ENCODE data around the gene THSD4. TPM values are rescaled to one million over a fixed set of nuclear protein-coding genes. Genes with fewer than 3 reads are reported as not detected.
"Not testable (repeated sequence)": the region's sequence is repeated elsewhere in the genome, so short reads cannot be mapped to it uniquely, and the experiment has no call there.

THSD4 gene
- polyA plus RNA-seq, 1 donor (not counting 4 experiments of a cell fraction or from before 2014, with no cell fraction given) = 24.5 TPM

DNA sequence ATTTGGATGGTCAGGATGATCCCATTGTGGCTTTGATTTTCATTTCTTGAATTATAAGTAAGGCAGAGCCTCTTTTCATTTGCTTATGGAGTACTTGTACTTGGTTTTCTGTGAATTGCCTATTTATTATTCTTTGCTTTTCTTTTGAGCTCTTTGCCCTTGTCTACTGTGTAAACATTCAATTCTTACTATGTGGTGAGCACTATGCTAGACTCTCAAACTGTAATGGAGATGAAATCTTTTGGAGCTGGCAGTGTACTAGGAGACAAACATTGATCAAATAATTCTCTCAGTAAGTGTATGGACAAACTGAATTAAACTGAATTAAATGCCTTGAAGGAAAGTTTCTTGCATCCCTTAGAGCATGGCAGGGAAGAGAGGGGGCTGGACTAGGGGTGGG lies 608.1 kb downstream of the THSD4 start:
- DNase-seq (ENCODE audit: low read depth, low spot score) (no peak), FAIRE-seq (no peak)
- no peak overlapping the region for H2AFZ ChIP-seq (ENCODE audit: control insufficient read depth, low read length)
- no peaks in the 10 kb centered on the region for H3K79me2 ChIP-seq (ENCODE audit: control insufficient read depth, insufficient read depth, low read length)
- H3K4me2 ChIP-seq (ENCODE audit: control insufficient read depth, extremely low read depth, insufficient read depth, low read depth, low read length) = no peak overlapping the region
- H3K27me3 ChIP-seq (ENCODE audit: control insufficient read depth, extremely low read depth, insufficient read depth, low read length) = no peaks in the 10 kb centered on the region
- no peak overlapping the region for H3K27ac ChIP-seq (ENCODE audit: control insufficient read depth, insufficient read depth, low read length)
- H4K20me1 ChIP-seq (ENCODE audit: control insufficient read depth, extremely low read depth, insufficient read depth, low read length) = no peaks in the 10 kb centered on the region
- H3K4me3 ChIP-seq (ENCODE audit: control insufficient read depth in 2 of 3, extremely low read depth in 1 of 3, insufficient read depth in 2 of 3, low read depth in 1 of 3, low read length in 3 of 3) = no peak overlapping the region
- H3K4me1 ChIP-seq (ENCODE audit: control insufficient read depth, extremely low read depth, insufficient read depth, low read length) = peaks cover 3% of the 10 kb centered on the region
- H3K36me3 ChIP-seq (ENCODE audit: control insufficient read depth in 2 of 2, extremely low read depth in 1 of 2, insufficient read depth in 2 of 2, low read length in 2 of 2) = no peaks in the 10 kb centered on the region
- no peaks in the 10 kb centered on the region for H3K9me3 ChIP-seq (ENCODE audit: control insufficient read depth, low read depth, low read length)
- TF ChIP-seq, protein P1, sequence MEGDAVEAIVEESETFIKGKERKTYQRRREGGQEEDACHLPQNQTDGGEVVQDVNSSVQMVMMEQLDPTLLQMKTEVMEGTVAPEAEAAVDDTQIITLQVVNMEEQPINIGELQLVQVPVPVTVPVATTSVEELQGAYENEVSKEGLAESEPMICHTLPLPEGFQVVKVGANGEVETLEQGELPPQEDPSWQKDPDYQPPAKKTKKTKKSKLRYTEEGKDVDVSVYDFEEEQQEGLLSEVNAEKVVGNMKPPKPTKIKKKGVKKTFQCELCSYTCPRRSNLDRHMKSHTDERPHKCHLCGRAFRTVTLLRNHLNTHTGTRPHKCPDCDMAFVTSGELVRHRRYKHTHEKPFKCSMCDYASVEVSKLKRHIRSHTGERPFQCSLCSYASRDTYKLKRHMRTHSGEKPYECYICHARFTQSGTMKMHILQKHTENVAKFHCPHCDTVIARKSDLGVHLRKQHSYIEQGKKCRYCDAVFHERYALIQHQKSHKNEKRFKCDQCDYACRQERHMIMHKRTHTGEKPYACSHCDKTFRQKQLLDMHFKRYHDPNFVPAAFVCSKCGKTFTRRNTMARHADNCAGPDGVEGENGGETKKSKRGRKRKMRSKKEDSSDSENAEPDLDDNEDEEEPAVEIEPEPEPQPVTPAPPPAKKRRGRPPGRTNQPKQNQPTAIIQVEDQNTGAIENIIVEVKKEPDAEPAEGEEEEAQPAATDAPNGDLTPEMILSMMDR (optimal IDR thresholded peaks at IDR 0.05 in 1 of 3, IDR thresholded peaks at IDR 0.05 in 1 of 3, conservative IDR thresholded peaks at IDR 0.05 in 1 of 3; ENCODE audit: extremely low read depth in 1 of 3, insufficient read depth in 2 of 3, low read length in 3 of 3) = no peak
- TF ChIP-seq EZH2 (IDR thresholded peaks at IDR 0.05; ENCODE audit: low read length) = no peak
- no peak overlapping the region for H3K9ac ChIP-seq (ENCODE audit: control insufficient read depth, extremely low read depth, insufficient read depth, low read length)
- no peaks in the 10 kb centered on the region for H3K9me1 ChIP-seq (ENCODE audit: control insufficient read depth, extremely low read depth, insufficient read depth, low read length)
- dilution Hi-C loops (cut with MboI; ENCODE audit: extremely low pct_ligation_motif_present, low sequenced_read_pairs) = no loop called here

DNA sequence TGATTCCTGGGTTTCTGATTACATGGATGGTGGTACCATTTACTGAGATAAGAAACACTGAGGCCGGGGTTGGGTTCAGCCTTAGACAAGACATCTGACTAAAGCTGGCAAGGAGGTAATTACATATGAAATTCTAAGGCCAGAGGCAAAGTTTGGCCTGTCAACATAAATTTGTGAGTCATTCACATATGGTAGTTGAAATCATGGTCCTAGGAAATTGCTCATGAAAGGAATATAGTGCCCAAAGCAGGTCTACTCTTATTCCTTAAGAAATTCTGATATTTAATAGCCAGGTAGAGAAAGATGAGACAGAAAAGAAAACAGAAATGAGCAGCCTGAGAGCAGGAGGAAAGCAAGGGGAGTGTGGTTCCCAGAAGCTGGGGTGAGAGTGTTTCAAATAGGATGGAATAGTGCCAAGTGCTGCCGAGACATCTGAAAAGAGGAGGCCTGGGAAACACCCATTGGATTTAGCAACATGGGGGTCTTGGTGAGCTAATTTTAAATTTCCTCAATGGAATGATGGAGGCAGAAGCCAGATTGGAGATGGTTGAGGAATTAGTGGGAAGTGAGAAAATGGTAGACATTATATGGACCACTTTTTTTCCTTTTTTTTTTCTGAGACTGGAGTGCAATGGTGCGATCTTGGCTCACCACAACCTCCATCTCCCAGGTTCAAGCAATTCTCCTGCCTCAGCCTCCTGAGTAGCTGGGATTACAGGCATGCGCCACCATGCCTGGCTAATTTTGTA lies 610.1 kb downstream of the THSD4 start:
- not testable (repeated sequence) for H3K27me3 ChIP-seq (ENCODE audit: control insufficient read depth, extremely low read depth, insufficient read depth, low read length)

DNA sequence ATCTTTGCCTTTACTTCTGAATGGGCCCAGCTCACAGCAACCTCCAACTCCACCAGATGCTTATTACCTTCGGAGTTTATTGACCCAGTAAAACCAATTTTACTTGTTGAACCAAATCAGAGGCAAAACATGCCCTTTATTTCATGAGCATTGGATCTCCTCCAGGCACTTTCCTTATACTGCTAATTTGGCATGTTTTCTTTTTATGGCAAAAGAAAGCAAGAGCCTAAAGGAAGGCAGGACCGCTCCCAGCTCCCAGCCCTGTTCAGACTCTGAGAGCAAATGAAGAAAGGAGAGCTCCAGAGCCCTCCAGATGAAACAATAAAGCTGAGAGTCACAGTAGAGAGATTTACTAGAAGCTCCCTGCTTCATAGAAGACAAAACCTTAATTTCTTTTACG lies 613.6 kb downstream of the THSD4 start:
- Histone ChIP-seq H3K9me3 (ENCODE audit: control insufficient read depth, low read depth, low read length) (no peaks in the 10 kb centered on the region), H3K4me2 (ENCODE audit: control insufficient read depth, extremely low read depth, insufficient read depth, low read depth, low read length) (no peak overlapping the region), H2AFZ (ENCODE audit: control insufficient read depth, low read length) (no peak overlapping the region), H3K9ac (ENCODE audit: control insufficient read depth, extremely low read depth, insufficient read depth, low read length) (no peak overlapping the region), H3K27me3 (ENCODE audit: control insufficient read depth, extremely low read depth, insufficient read depth, low read length) (no peaks in the 10 kb centered on the region), H3K27ac (ENCODE audit: control insufficient read depth, insufficient read depth, low read length) (no peak overlapping the region), H3K9me1 (ENCODE audit: control insufficient read depth, extremely low read depth, insufficient read depth, low read length) (no peaks in the 10 kb centered on the region), H3K4me1 (ENCODE audit: control insufficient read depth, extremely low read depth, insufficient read depth, low read length) (peaks cover 3% of the 10 kb centered on the region), H3K79me2 (ENCODE audit: control insufficient read depth, insufficient read depth, low read length) (no peaks in the 10 kb centered on the region), H4K20me1 (ENCODE audit: control insufficient read depth, extremely low read depth, insufficient read depth, low read length) (no peaks in the 10 kb centered on the region), H3K36me3 (ENCODE audit: control insufficient read depth in 2 of 2, extremely low read depth in 1 of 2, insufficient read depth in 2 of 2, low read length in 2 of 2) (peaks cover 10 to 17% of the 10 kb centered on the region in 2 experiments), H3K4me3 (ENCODE audit: control insufficient read depth in 2 of 3, extremely low read depth in 1 of 3, insufficient read depth in 2 of 3, low read depth in 1 of 3, low read length in 3 of 3) (no peak overlapping the region)
- TF ChIP-seq, protein P1 (optimal IDR thresholded peaks at IDR 0.05 in 1 of 3, IDR thresholded peaks at IDR 0.05 in 1 of 3, conservative IDR thresholded peaks at IDR 0.05 in 1 of 3; ENCODE audit: extremely low read depth in 1 of 3, insufficient read depth in 2 of 3, low read length in 3 of 3) = no peak
- no peak for TF ChIP-seq EZH2 (IDR thresholded peaks at IDR 0.05; ENCODE audit: low read length)
- DNase-seq (ENCODE audit: low read depth, low spot score) (no peak), FAIRE-seq (no peak)
- dilution Hi-C loops (cut with MboI; ENCODE audit: extremely low pct_ligation_motif_present, low sequenced_read_pairs) = no loop called here

More for the DNA sequence above, 610.1 kb downstream of the THSD4 start:
- DNase-seq (ENCODE audit: low read depth, low spot score) (peak; percentile 41), FAIRE-seq (peak; percentile 76)
- H4K20me1 ChIP-seq (ENCODE audit: control insufficient read depth, extremely low read depth, insufficient read depth, low read length); dilution Hi-C loops (cut with MboI; ENCODE audit: extremely low pct_ligation_motif_present, low sequenced_read_pairs); H3K4me1 ChIP-seq (ENCODE audit: control insufficient read depth, extremely low read depth, insufficient read depth, low read length); H3K79me2 ChIP-seq (ENCODE audit: control insufficient read depth, insufficient read depth, low read length); H3K27ac ChIP-seq (ENCODE audit: control insufficient read depth, insufficient read depth, low read length); H3K4me3 ChIP-seq (ENCODE audit: control insufficient read depth in 2 of 3, extremely low read depth in 1 of 3, insufficient read depth in 2 of 3, low read depth in 1 of 3, low read length in 3 of 3); H3K9me3 ChIP-seq (ENCODE audit: control insufficient read depth, low read depth, low read length); H3K9me1 ChIP-seq (ENCODE audit: control insufficient read depth, extremely low read depth, insufficient read depth, low read length); H3K4me2 ChIP-seq (ENCODE audit: control insufficient read depth, extremely low read depth, insufficient read depth, low read depth, low read length); H3K9ac ChIP-seq (ENCODE audit: control insufficient read depth, extremely low read depth, insufficient read depth, low read length); H2AFZ ChIP-seq (ENCODE audit: control insufficient read depth, low read length); H3K36me3 ChIP-seq (ENCODE audit: control insufficient read depth in 2 of 2, extremely low read depth in 1 of 2, insufficient read depth in 2 of 2, low read length in 2 of 2): not testable (repeated sequence)
